Liver (tissue), 3 donors: ENCODE measurements around the gene MTMR10.

ENCODE experiments used
- GABPA ChIP-seq, 2 donors: IDR thresholded peaks in 1 of 2; conservative IDR thresholded peaks in 1 of 2; 2 replicates each; pipeline ENCODE4 v1.6.1; 2016; ENCODE audit warnings: antibody characterized with exemption in 2 of 2, mild to moderate bottlenecking in 1 of 2, moderate library complexity in 1 of 2
- HNF4G ChIP-seq: IDR thresholded peaks from 2 replicates; pipeline ENCODE4 v1.6.1; 2016; ENCODE audit warnings: antibody characterized with exemption
- JUND ChIP-seq, 2 donors: IDR thresholded peaks; 2 replicates each; pipeline ENCODE4 v1.6.1; 2016; ENCODE audit warnings: antibody characterized with exemption in 2 of 2
- RAD21 ChIP-seq, 2 donors: IDR thresholded peaks; 2 replicates each; pipeline ENCODE4 v1.6.1; 2016; ENCODE audit warnings: antibody characterized with exemption in 2 of 2, mild to moderate bottlenecking in 2 of 2
- RXRA ChIP-seq, 2 donors: IDR thresholded peaks; 2 replicates each; pipeline ENCODE4 v1.6.1; 2017 to 2018; ENCODE audit warnings: antibody characterized with exemption in 2 of 2, mild to moderate bottlenecking in 1 of 2
- SP1 ChIP-seq: IDR thresholded peaks from 2 replicates; pipeline ENCODE4 v1.6.1; 2018; ENCODE audit warnings: antibody characterized with exemption, mild to moderate bottlenecking
- TAF1 ChIP-seq: conservative IDR thresholded peaks from 2 replicates; pipeline ENCODE4 v1.6.1; 2016; ENCODE audit warnings: antibody characterized with exemption, mild to moderate bottlenecking
- YY1 ChIP-seq: IDR thresholded peaks from 2 replicates; pipeline ENCODE4 v1.6.1; 2016; ENCODE audit warnings: antibody characterized with exemption, mild to moderate bottlenecking
- TF ChIP-seq, protein P1 (sequence below): fragments of 150-350 bp; IDR thresholded peaks from 2 replicates; pipeline ENCODE4 v1.5.1; 2017; ENCODE audit warnings: improper control_type of control experiment, low read depth, low read length; ENCODE audit not compliant: missing input control
- TF ChIP-seq, protein P2 (sequence below): IDR thresholded peaks from 2 replicates; pipeline ENCODE4 v1.6.1; 2016; ENCODE audit warnings: antibody characterized with exemption, mild to moderate bottlenecking
- TF ChIP-seq, protein P3 (sequence below): IDR thresholded peaks from 2 replicates; pipeline ENCODE4 v1.6.1; 2016; ENCODE audit warnings: antibody characterized with exemption
- TF ChIP-seq, protein P4 (sequence below): IDR thresholded peaks from 2 replicates; pipeline ENCODE4 v1.6.1; 2016; ENCODE audit warnings: antibody characterized with exemption
- TF ChIP-seq, protein P5 (sequence below): IDR thresholded peaks from 2 replicates; pipeline ENCODE4 v1.6.1; 2016; ENCODE audit warnings: antibody characterized with exemption
- donor health status: healthy.
- donor health status: healthy.

DNA sequence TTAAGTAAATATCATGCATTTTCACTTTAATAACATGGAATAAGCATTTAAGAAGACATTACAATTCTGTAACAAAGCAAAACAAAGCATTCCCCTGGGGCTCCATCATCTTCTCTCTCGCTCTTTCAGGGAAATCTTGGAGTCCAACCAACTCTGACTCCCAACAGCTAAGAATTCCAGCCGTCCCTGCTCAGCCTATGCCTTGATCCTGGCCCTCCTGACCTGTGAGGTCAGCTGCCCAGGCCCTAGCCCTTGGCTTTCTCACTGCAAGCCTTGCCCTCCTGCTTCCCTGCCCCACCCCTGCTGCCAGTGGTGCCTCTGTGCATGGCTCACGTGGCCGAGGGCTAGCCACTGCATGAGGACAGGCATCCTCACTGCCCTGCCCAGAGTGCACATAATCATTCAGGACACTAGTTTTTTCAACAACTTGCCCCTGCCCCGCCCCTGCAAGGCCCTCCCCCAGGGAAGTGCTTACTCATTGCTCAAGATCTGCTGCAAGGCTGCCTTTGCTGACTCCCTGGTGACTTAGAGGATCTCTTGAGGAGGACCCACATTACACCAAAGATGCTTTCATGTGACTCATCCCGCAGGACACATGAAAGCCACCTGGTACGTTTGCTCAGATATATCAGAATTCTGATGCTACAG, 37.6 kb downstream of the MTMR10 start:
- TF ChIP-seq, protein P1, sequence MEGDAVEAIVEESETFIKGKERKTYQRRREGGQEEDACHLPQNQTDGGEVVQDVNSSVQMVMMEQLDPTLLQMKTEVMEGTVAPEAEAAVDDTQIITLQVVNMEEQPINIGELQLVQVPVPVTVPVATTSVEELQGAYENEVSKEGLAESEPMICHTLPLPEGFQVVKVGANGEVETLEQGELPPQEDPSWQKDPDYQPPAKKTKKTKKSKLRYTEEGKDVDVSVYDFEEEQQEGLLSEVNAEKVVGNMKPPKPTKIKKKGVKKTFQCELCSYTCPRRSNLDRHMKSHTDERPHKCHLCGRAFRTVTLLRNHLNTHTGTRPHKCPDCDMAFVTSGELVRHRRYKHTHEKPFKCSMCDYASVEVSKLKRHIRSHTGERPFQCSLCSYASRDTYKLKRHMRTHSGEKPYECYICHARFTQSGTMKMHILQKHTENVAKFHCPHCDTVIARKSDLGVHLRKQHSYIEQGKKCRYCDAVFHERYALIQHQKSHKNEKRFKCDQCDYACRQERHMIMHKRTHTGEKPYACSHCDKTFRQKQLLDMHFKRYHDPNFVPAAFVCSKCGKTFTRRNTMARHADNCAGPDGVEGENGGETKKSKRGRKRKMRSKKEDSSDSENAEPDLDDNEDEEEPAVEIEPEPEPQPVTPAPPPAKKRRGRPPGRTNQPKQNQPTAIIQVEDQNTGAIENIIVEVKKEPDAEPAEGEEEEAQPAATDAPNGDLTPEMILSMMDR: no peak
- no peak for TF ChIP-seq HNF4G
- TF ChIP-seq, protein P2, sequence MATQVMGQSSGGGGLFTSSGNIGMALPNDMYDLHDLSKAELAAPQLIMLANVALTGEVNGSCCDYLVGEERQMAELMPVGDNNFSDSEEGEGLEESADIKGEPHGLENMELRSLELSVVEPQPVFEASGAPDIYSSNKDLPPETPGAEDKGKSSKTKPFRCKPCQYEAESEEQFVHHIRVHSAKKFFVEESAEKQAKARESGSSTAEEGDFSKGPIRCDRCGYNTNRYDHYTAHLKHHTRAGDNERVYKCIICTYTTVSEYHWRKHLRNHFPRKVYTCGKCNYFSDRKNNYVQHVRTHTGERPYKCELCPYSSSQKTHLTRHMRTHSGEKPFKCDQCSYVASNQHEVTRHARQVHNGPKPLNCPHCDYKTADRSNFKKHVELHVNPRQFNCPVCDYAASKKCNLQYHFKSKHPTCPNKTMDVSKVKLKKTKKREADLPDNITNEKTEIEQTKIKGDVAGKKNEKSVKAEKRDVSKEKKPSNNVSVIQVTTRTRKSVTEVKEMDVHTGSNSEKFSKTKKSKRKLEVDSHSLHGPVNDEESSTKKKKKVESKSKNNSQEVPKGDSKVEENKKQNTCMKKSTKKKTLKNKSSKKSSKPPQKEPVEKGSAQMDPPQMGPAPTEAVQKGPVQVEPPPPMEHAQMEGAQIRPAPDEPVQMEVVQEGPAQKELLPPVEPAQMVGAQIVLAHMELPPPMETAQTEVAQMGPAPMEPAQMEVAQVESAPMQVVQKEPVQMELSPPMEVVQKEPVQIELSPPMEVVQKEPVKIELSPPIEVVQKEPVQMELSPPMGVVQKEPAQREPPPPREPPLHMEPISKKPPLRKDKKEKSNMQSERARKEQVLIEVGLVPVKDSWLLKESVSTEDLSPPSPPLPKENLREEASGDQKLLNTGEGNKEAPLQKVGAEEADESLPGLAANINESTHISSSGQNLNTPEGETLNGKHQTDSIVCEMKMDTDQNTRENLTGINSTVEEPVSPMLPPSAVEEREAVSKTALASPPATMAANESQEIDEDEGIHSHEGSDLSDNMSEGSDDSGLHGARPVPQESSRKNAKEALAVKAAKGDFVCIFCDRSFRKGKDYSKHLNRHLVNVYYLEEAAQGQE: no peak
- TF ChIP-seq, protein P3, sequence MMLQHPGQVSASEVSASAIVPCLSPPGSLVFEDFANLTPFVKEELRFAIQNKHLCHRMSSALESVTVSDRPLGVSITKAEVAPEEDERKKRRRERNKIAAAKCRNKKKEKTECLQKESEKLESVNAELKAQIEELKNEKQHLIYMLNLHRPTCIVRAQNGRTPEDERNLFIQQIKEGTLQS: no peak
- TF ChIP-seq JUND (IDR thresholded peaks at IDR 0.05): no peak
- no peak for TF ChIP-seq RAD21 (IDR thresholded peaks at IDR 0.05)
- TF ChIP-seq SP1: no peak
- TF ChIP-seq, protein P4, sequence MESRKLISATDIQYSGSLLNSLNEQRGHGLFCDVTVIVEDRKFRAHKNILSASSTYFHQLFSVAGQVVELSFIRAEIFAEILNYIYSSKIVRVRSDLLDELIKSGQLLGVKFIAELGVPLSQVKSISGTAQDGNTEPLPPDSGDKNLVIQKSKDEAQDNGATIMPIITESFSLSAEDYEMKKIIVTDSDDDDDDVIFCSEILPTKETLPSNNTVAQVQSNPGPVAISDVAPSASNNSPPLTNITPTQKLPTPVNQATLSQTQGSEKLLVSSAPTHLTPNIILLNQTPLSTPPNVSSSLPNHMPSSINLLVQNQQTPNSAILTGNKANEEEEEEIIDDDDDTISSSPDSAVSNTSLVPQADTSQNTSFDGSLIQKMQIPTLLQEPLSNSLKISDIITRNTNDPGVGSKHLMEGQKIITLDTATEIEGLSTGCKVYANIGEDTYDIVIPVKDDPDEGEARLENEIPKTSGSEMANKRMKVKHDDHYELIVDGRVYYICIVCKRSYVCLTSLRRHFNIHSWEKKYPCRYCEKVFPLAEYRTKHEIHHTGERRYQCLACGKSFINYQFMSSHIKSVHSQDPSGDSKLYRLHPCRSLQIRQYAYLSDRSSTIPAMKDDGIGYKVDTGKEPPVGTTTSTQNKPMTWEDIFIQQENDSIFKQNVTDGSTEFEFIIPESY: no peak
- TF ChIP-seq TAF1: no peak
- TF ChIP-seq, protein P5, sequence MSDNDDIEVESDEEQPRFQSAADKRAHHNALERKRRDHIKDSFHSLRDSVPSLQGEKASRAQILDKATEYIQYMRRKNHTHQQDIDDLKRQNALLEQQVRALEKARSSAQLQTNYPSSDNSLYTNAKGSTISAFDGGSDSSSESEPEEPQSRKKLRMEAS: no peak
- no peak for TF ChIP-seq RXRA (IDR thresholded peaks at IDR 0.05)
- no peak for TF ChIP-seq YY1
- TF ChIP-seq GABPA (IDR thresholded peaks at IDR 0.05 in 1 of 2, conservative IDR thresholded peaks at IDR 0.05 in 1 of 2): no peak
